SK-N-SH treated with all-trans-retinoic acid at 6 μM for 48 hours (cell line): ENCODE results near the gene KCNG2.

ENCODE experiments used
- ATAC-seq: fragments of 200-7000 bp; cut with Tn5 transposase; 3 replicates; pipeline ENCODE4 v1.9.1; 2020; ENCODE audit warnings: mild to moderate bottlenecking, moderate library complexity
- ARNTL ChIP-seq: fragments of 450-650 bp; formaldehyde crosslinking; IDR thresholded peaks from 2 replicates; pipeline ENCODE4 v1.5.0; 2020; ENCODE audit warnings: low read depth, mild to moderate bottlenecking, moderate library complexity, borderline replicate concordance
- CSDC2 ChIP-seq: fragments of 250-450 bp; sonication (Bioruptor Pico); IDR thresholded peaks from 2 replicates; pipeline ENCODE4 v1.5.0; 2020; ENCODE audit warnings: mild to moderate bottlenecking, moderate library complexity
- ESRRG ChIP-seq: fragments of 250-450 bp; sonication (Bioruptor Pico); IDR thresholded peaks from 2 replicates; pipeline ENCODE4 v1.6.1; 2021; ENCODE audit warnings: mild to moderate bottlenecking
- GLIS3 ChIP-seq: fragments of 250-450 bp; sonication (Bioruptor Pico); IDR thresholded peaks from 2 replicates; pipeline ENCODE4 v1.5.0; 2020; ENCODE audit warnings: mild to moderate bottlenecking, moderate library complexity
- ISL1 ChIP-seq: fragments of 250-450 bp; sonication (Bioruptor Pico); IDR thresholded peaks from 2 replicates; pipeline ENCODE4 v2.1.2; 2022; ENCODE audit warnings: mild to moderate bottlenecking, moderate library complexity
- OSR1 ChIP-seq: fragments of 250-450 bp; sonication (Bioruptor Pico); IDR thresholded peaks from 2 replicates; pipeline ENCODE4 v1.8.0; 2022; ENCODE audit warnings: moderate library complexity, mild to moderate bottlenecking, inconsistent platforms
- PPARA ChIP-seq: fragments of 250-450 bp; sonication (Bioruptor Pico); IDR thresholded peaks from 2 replicates; pipeline ENCODE4 v1.5.0; 2020; ENCODE audit warnings: mild to moderate bottlenecking, borderline replicate concordance
- RARB ChIP-seq: fragments of 250-450 bp; sonication (Bioruptor Pico); IDR thresholded peaks from 2 replicates; pipeline ENCODE4 v1.8.0; 2021; ENCODE audit warnings: mild to moderate bottlenecking, moderate library complexity
- SNAI2 ChIP-seq: fragments of 250-450 bp; sonication (Bioruptor Pico); IDR thresholded peaks from 2 replicates; pipeline ENCODE4 v1.5.0; 2020; ENCODE audit warnings: mild to moderate bottlenecking, moderate library complexity
- TCF4 ChIP-seq: fragments of 250-450 bp; sonication (Bioruptor Pico); IDR thresholded peaks from 2 replicates; pipeline ENCODE4 v1.8.0; 2021; ENCODE audit warnings: mild to moderate bottlenecking, moderate library complexity, borderline replicate concordance
- TOX ChIP-seq: fragments of 250-450 bp; sonication (Bioruptor Pico); IDR thresholded peaks from 2 replicates; pipeline ENCODE4 v1.8.0; 2021; ENCODE audit warnings: mild to moderate bottlenecking, moderate library complexity, borderline replicate concordance
- ZC3H10 ChIP-seq: fragments of 250-450 bp; sonication (Bioruptor Pico); IDR thresholded peaks from 2 replicates; pipeline ENCODE4 v1.5.1; 2021; ENCODE audit warnings: mild to moderate bottlenecking, moderate library complexity
- ZFP3 ChIP-seq: fragments of 250-450 bp; sonication (Bioruptor Pico); IDR thresholded peaks from 2 replicates; pipeline ENCODE4 v1.5.0; 2020; ENCODE audit warnings: mild to moderate bottlenecking, moderate library complexity
- ZFP30 ChIP-seq: fragments of 450-650 bp; formaldehyde crosslinking; IDR thresholded peaks from 2 replicates; pipeline ENCODE4 v1.5.0; 2022; ENCODE audit warnings: mild to moderate bottlenecking, moderate library complexity
- ZNF565 ChIP-seq: fragments of 450-650 bp; formaldehyde crosslinking; conservative IDR thresholded peaks from 2 replicates; pipeline ENCODE4 v1.5.0; 2020; ENCODE audit warnings: low read depth, mild to moderate bottlenecking, moderate library complexity
- ZNF70 ChIP-seq: fragments of 450-650 bp; formaldehyde crosslinking; IDR thresholded peaks from 2 replicates; pipeline ENCODE4 v1.5.0; 2020; ENCODE audit warnings: mild to moderate bottlenecking, moderate library complexity
- TF ChIP-seq, protein P1 (sequence below): fragments of 250-450 bp; sonication (Bioruptor Pico); IDR thresholded peaks from 2 replicates; pipeline ENCODE4 v1.5.1; 2020; ENCODE audit warnings: low read depth, mild to moderate bottlenecking, moderate library complexity
- TF ChIP-seq, protein P2 (sequence below): fragments of 250-450 bp; sonication (Bioruptor Pico); IDR thresholded peaks from 2 replicates; pipeline ENCODE4 v1.8.0; 2021; ENCODE audit warnings: low read depth, mild to moderate bottlenecking, moderate library complexity, borderline replicate concordance
- TF ChIP-seq, protein P3 (sequence below): fragments of 250-450 bp; sonication (Bioruptor Pico); IDR thresholded peaks from 2 replicates; pipeline ENCODE4 v1.8.0; 2020; ENCODE audit warnings: mild to moderate bottlenecking, moderate library complexity, borderline replicate concordance
- TF ChIP-seq, protein P4 (sequence below): fragments of 250-450 bp; sonication (Bioruptor Pico); IDR thresholded peaks from 2 replicates; pipeline ENCODE4 v1.5.0; 2020; ENCODE audit warnings: mild to moderate bottlenecking, moderate library complexity

The KCNG2 gene

DNA sequence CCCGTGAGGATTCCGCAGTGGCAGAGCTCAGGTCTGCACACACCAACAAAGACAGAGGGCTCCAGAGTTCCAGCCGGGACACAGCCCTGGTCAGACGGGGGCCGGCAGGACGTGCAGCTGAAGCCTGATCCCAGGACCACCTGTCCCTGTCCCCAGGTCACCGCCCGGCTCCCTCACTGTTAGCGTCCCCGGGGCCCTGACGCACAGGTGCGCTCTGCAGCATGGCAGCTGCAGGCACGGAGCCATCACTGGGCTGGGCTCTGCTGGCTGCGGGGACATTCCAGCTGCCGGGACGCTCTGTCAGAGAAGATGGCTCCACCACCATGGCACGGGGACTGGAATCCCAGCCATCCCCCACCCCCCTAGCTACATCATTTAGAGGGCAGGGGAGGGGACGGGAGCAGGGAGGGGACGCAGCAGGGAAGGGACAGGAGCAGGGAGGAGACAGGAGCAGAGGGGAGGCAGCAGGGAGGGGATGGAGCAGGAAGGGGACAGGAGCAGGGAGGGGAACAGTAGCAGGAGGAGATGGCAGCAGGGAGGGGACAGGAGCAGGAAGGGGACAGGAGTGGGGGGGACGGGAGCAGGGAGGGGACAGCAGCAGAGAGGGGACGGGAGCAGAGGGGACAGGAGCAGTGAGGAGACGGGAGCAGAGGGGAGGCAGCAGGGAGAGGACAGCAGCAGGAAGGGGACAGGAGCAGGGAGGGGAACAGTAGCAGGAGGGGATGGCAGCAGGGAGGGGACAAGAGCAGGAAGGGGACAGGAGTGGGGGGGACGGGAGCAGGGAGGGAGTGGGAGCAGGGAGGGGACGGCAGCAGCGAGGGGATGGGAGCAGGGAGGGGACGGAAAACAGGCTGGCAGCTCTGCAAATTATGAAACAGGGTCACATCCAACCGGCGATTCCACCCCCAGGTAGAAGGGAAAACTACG is 113.9 kb downstream of the KCNG2 start:
- ATAC-seq, result no peak
- TF ChIP-seq TOX (no peak), ZFP30 (CRISPR knock-in tag) (no peak), OSR1 (no peak), ZNF70 (CRISPR knock-in tag) (no peak)
- TF ChIP-seq, protein P1, sequence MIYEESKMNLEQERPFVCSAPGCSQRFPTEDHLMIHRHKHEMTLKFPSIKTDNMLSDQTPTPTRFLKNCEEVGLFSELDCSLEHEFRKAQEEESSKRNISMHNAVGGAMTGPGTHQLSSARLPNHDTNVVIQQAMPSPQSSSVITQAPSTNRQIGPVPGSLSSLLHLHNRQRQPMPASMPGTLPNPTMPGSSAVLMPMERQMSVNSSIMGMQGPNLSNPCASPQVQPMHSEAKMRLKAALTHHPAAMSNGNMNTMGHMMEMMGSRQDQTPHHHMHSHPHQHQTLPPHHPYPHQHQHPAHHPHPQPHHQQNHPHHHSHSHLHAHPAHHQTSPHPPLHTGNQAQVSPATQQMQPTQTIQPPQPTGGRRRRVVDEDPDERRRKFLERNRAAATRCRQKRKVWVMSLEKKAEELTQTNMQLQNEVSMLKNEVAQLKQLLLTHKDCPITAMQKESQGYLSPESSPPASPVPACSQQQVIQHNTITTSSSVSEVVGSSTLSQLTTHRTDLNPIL (CRISPR knock-in tag), result no peak
- TF ChIP-seq, protein P2, sequence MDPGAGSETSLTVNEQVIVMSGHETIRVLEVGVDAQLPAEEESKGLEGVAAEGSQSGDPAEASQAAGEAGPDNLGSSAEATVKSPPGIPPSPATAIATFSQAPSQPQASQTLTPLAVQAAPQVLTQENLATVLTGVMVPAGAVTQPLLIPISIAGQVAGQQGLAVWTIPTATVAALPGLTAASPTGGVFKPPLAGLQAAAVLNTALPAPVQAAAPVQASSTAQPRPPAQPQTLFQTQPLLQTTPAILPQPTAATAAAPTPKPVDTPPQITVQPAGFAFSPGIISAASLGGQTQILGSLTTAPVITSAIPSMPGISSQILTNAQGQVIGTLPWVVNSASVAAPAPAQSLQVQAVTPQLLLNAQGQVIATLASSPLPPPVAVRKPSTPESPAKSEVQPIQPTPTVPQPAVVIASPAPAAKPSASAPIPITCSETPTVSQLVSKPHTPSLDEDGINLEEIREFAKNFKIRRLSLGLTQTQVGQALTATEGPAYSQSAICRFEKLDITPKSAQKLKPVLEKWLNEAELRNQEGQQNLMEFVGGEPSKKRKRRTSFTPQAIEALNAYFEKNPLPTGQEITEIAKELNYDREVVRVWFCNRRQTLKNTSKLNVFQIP (CRISPR knock-in tag), result no peak

DNA sequence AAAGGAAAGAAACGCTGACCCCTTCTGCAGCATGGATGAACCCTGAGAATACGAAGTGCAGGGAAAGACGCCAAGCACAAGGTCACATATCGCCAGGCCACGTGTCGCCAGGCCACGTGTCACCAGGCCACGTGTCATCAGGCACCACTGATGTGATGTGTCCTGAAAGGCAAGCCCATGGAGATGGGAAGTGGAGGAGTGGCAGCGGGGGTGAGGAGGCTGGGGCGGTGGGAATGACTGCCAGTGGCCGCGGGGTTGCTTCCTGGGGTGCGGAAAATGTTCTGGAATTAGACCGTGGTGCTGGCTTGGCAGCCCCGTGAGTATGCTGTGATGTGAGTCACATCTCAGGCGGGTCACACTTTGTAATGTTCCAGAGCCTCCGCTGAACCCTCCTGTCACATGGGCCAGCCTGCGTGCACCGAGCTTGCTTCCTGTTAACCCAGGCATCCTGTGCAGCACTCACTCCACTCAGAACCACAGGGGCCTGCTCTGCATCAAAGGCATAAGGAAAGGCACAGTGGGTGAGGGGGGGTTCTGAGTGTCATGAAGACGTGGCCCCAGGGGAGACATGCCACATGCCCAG is 114.8 kb downstream of the KCNG2 start:
- no peak for ATAC-seq
- TF ChIP-seq ZNF70 (CRISPR knock-in tag) (no peak), ZC3H10 (no peak), ARNTL (CRISPR knock-in tag) (no peak), PPARA (CRISPR knock-in tag) (no peak), TOX (no peak), ZFP3 (CRISPR knock-in tag) (no peak), GLIS3 (CRISPR knock-in tag) (no peak), RARB (CRISPR knock-in tag) (no peak), TCF4 (CRISPR knock-in tag) (no peak), ZNF565 (CRISPR knock-in tag) (no peak), SNAI2 (CRISPR knock-in tag) (no peak)
- TF ChIP-seq, protein P1 (CRISPR knock-in tag), result no peak
- TF ChIP-seq, protein P3, sequence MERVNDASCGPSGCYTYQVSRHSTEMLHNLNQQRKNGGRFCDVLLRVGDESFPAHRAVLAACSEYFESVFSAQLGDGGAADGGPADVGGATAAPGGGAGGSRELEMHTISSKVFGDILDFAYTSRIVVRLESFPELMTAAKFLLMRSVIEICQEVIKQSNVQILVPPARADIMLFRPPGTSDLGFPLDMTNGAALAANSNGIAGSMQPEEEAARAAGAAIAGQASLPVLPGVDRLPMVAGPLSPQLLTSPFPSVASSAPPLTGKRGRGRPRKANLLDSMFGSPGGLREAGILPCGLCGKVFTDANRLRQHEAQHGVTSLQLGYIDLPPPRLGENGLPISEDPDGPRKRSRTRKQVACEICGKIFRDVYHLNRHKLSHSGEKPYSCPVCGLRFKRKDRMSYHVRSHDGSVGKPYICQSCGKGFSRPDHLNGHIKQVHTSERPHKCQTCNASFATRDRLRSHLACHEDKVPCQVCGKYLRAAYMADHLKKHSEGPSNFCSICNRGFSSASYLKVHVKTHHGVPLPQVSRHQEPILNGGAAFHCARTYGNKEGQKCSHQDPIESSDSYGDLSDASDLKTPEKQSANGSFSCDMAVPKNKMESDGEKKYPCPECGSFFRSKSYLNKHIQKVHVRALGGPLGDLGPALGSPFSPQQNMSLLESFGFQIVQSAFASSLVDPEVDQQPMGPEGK (CRISPR knock-in tag), result no peak
- TF ChIP-seq, protein P4, sequence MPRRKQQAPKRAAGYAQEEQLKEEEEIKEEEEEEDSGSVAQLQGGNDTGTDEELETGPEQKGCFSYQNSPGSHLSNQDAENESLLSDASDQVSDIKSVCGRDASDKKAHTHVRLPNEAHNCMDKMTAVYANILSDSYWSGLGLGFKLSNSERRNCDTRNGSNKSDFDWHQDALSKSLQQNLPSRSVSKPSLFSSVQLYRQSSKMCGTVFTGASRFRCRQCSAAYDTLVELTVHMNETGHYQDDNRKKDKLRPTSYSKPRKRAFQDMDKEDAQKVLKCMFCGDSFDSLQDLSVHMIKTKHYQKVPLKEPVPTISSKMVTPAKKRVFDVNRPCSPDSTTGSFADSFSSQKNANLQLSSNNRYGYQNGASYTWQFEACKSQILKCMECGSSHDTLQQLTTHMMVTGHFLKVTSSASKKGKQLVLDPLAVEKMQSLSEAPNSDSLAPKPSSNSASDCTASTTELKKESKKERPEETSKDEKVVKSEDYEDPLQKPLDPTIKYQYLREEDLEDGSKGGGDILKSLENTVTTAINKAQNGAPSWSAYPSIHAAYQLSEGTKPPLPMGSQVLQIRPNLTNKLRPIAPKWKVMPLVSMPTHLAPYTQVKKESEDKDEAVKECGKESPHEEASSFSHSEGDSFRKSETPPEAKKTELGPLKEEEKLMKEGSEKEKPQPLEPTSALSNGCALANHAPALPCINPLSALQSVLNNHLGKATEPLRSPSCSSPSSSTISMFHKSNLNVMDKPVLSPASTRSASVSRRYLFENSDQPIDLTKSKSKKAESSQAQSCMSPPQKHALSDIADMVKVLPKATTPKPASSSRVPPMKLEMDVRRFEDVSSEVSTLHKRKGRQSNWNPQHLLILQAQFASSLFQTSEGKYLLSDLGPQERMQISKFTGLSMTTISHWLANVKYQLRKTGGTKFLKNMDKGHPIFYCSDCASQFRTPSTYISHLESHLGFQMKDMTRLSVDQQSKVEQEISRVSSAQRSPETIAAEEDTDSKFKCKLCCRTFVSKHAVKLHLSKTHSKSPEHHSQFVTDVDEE, result no peak

DNA sequence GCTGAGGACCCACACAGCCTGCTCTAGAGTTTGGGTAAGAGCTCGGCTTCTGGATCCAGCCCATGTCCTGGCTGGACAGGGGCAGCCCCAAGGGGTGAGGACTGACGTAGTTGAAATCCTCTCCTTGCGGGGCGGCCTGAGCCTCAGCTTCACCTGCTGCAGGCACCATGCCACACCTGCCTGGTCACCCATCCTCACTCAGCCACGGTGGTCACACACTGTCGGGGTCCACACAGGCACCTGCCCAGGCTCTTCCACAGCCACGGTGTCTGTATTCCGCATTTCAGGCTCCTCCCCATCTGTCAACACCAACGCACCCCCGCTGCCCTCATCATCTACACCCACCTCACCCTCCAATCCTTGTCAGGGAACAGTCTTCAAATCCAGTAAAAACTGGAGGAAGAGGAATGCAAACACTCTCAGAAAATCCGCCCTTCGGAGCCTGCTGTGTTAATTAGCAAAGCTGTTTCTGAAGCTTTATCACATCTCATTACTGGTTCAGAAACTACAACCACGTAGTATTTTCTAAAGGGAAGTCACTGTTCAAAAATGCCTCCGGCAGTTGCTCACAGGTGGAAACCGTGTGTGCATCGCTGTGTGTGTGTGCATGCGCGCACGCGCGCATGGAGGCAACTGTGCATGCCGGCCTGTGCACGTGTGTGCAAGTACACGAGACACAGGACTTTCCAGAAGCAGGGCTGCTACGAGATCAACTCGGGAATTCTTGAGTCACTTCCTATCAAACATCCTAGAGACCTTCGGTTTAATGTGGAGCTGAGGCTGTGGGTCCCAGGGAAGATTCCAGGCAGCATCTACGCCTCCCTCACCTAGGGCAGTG is 115.5 kb downstream of the KCNG2 start:
- no peak for ATAC-seq
- TF ChIP-seq ZNF565 (CRISPR knock-in tag), result no peak
- TF ChIP-seq ZC3H10, result no peak
- no peak for TF ChIP-seq PPARA (CRISPR knock-in tag)
- no peak for TF ChIP-seq OSR1
- TF ChIP-seq, protein P3 (CRISPR knock-in tag), result no peak
- TF ChIP-seq TCF4 (CRISPR knock-in tag), result no peak
- TF ChIP-seq ESRRG (CRISPR knock-in tag), result no peak
- TF ChIP-seq CSDC2, result no peak
- TF ChIP-seq ISL1 (CRISPR knock-in tag), result no peak
- TF ChIP-seq, protein P1 (CRISPR knock-in tag), result no peak
- no peak for TF ChIP-seq ARNTL (CRISPR knock-in tag)
